CD4-positive, alpha-beta T cell (primary cell): ENCODE results near the gene DNLZ. TPM values are rescaled to one million over a fixed set of nuclear protein-coding genes. Genes with fewer than 3 reads are reported as not detected.

Experiments
- ATAC-seq: fragments of 200-7000 bp; cut with Tn5 transposase; one replicate; pipeline ENCODE4 v1.10.0; 2022; ENCODE audit warnings: mild to moderate bottlenecking; ENCODE audit not compliant: poor library complexity
- CTCF ChIA-PET: fragments of 350-600 bp; sonication (Branson Sonifier 250); formaldehyde crosslinking; loops from one replicate; lab custom pipeline; 2021; ENCODE audit warnings: antibody characterized with exemption, inconsistent platforms; lab: Charles Lee
- POLR2A ChIA-PET: fragments of 350-600 bp; sonication (Branson Sonifier 250); formaldehyde crosslinking; loops from one replicate; lab custom pipeline; 2021; ENCODE audit warnings: antibody characterized with exemption, inconsistent platforms; lab: Charles Lee
- DNase-seq, 14 experiments: peaks; one replicate each; pipeline ENCODE4 v3.0.0-alpha.2; 2013 to 2020; ENCODE audit warnings: mixed read lengths in 2 of 14
- H3K27ac ChIP-seq, 2 donors: one replicate each; pipeline versions ENCODE4 v1.5.1 to v1.7.0; 2013; ENCODE audit warnings: low read length in 2 of 2, low read depth in 1 of 2, mild to moderate bottlenecking in 1 of 2
- H3K27me3 ChIP-seq, 2 experiments: 1 replicate in 1 of 2; 2 replicates in 1 of 2; pipeline versions ENCODE4 v1.6.1 to v1.7.0; 2013; ENCODE audit warnings: low read length in 2 of 2, control low read depth in 1 of 2, mild to moderate bottlenecking in 1 of 2, moderate library complexity in 1 of 2; ENCODE audit not compliant: insufficient read depth in 2 of 2, control insufficient read depth in 1 of 2
- H3K36me3 ChIP-seq: one replicate; pipeline ENCODE4 v1.6.1; 2013; ENCODE audit warnings: low read length, control low read depth; ENCODE audit not compliant: insufficient read depth
- H3K4me1 ChIP-seq: one replicate; pipeline ENCODE4 v1.6.1; 2013; ENCODE audit warnings: low read length, control low read depth; ENCODE audit not compliant: insufficient read depth
- H3K4me3 ChIP-seq: one replicate; pipeline ENCODE4 v1.5.1; 2013; ENCODE audit warnings: mild to moderate bottlenecking, low read length, moderate library complexity
- H3K9me3 ChIP-seq, 2 experiments: 1 replicate in 1 of 2; 2 replicates in 1 of 2; pipeline versions ENCODE4 v1.6.1 to v1.7.0; 2013; ENCODE audit warnings: low read length in 2 of 2, mild to moderate bottlenecking in 2 of 2, control low read depth in 1 of 2, moderate library complexity in 1 of 2; ENCODE audit not compliant: control insufficient read depth in 1 of 2, insufficient read depth in 1 of 2
- H3K27ac Mint-ChIP-seq: one replicate; pipeline ENCODE4 v1.8.0; 2020; ENCODE audit warnings: mixed read lengths
- H3K27me3 Mint-ChIP-seq: one replicate; pipeline ENCODE4 v1.8.0; 2021; ENCODE audit warnings: mixed read lengths
- H3K36me3 Mint-ChIP-seq: one replicate; pipeline ENCODE4 v1.8.0; 2021; ENCODE audit warnings: low read depth, mixed read lengths
- H3K4me1 Mint-ChIP-seq: one replicate; pipeline ENCODE4 v1.8.0; 2021; ENCODE audit warnings: low read depth, mixed read lengths
- H3K4me3 Mint-ChIP-seq: one replicate; pipeline ENCODE4 v1.8.0; 2020; ENCODE audit warnings: mild to moderate bottlenecking, mixed read lengths
- H3K9me3 Mint-ChIP-seq: one replicate; pipeline ENCODE4 v1.8.0; 2020; ENCODE audit warnings: mixed read lengths
- CTCF ChIP-seq: fragments of 200-600 bp; IDR thresholded peaks from one replicate; pipeline ENCODE4 v1.8.0; 2022; ENCODE audit warnings: antibody characterized with exemption, mild to moderate bottlenecking
- intact Hi-C, 2 experiments: fragments of 100-400 bp; cut with DNase I in 1 of 2; cut with micrococcal nuclease in 1 of 2; formaldehyde crosslinking; loops; one replicate each; pipeline versions ENCODE4 v1.15.1 to v1.9.0; 2023 to 2025; cut with DNase I, micrococcal nuclease
- total RNA-seq, 174 experiments: library from RNA in 2 of 174; stranded (reverse) in 2 of 174; gene quantifications; one replicate each; pipeline ENCODE4 v1.2.3 and lab custom pipeline; 2021 to 2026

DNLZ gene
- total RNA-seq, 2 experiments from 2014 or later: 15.4 to 17.0 TPM

GRCh38 chr9:136355616-136356557 lies 7.7 kb downstream of the DNLZ start:
- Mint-ChIP-seq H3K4me3 (no peak overlapping the region), H3K4me1 (no peaks in the 10 kb centered on the region), H3K27me3 (no peaks in the 10 kb centered on the region), H3K9me3 (no peaks in the 10 kb centered on the region), H3K36me3 (no peaks in the 10 kb centered on the region), H3K27ac (no peak overlapping the region)
- Histone ChIP-seq H3K36me3 (peaks cover 5% of the 10 kb centered on the region), H3K4me1 (no peaks in the 10 kb centered on the region), H3K27ac (no peak overlapping the region), H3K27me3 (no peaks in the 10 kb centered on the region), H3K4me3 (no peak overlapping the region), H3K9me3 (no peaks in the 10 kb centered on the region)
- POLR2A ChIA-PET: no interaction called here
- CTCF ChIA-PET: no interaction called here
- ATAC-seq (no peak), DNase-seq (no peak)
- intact Hi-C loops: no loop called here
- no peak for TF ChIP-seq CTCF

GRCh38 chr9:136354592-136355085 lies 8.9 kb downstream of the DNLZ start:
- no peak overlapping the region for H3K4me3 Mint-ChIP-seq
- H3K36me3 ChIP-seq: no peaks in the 10 kb centered on the region
- intact Hi-C loops: no loop called here
- no peaks in the 10 kb centered on the region for H3K4me1 Mint-ChIP-seq
- H3K27me3 Mint-ChIP-seq: no peaks in the 10 kb centered on the region
- H3K9me3 ChIP-seq: no peaks in the 10 kb centered on the region
- ChIA-PET CTCF (no interaction called here), POLR2A (no interaction called here)
- H3K4me1 ChIP-seq: no peaks in the 10 kb centered on the region
- no peak overlapping the region for H3K4me3 ChIP-seq
- no peaks in the 10 kb centered on the region for H3K36me3 Mint-ChIP-seq
- no peak for TF ChIP-seq CTCF
- H3K9me3 Mint-ChIP-seq: no peaks in the 10 kb centered on the region
- no peak overlapping the region for H3K27ac ChIP-seq
- ATAC-seq: no peak
- no peak for DNase-seq
- no peaks in the 10 kb centered on the region for H3K27me3 ChIP-seq
- H3K27ac Mint-ChIP-seq: no peak overlapping the region

DNA sequence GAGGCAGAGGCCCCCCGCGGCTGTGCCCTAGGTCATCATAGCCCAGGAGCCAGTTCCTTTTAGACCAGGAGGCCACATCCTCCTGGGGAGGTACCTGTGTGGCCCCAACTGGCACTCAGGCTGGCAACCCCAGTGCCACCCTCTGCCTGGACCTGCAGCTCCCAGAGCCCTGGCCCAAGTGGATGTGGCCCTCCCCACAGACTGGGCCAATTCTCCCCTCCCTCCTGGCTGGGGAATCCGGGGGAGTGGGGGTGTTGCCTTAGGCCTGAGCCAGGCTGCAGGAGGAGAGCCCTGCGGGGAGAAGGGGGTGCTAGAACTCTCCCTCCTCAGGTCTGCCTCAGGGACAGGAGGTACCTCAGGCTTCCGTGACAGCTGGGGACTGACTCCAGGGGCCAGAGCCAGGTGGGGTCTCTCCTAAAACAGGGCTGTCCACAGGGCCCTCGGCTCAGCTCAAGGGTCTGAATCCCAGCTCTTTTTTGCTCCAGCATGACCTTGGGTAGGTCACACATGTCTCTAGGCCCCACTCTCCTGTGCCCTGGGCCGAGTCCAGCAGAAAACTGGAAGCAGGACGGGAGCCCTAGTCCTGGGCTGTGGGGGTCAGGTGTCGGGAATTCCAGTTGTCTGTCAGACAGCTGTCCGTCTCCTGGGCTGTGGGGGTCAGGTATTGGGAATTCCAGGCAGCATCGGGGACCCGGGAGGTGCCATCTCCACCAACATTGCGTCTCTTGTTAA lies 9.6 kb downstream of the DNLZ start:
- POLR2A ChIA-PET: interaction anchor here (0.9 kb wide), 1 partner anchor 10 kb away, joined by 3 read pairs; the partner anchor contains the start of gene DNLZ
- CTCF ChIA-PET: no interaction called here
- no peak for ATAC-seq
- no peaks in the 10 kb centered on the region for H3K9me3 ChIP-seq
- Mint-ChIP-seq H3K4me3 (no peak overlapping the region), H3K36me3 (no peaks in the 10 kb centered on the region), H3K4me1 (no peaks in the 10 kb centered on the region), H3K9me3 (no peaks in the 10 kb centered on the region), H3K27ac (no peak overlapping the region), H3K27me3 (no peaks in the 10 kb centered on the region)
- TF ChIP-seq CTCF: no peak
- no peaks in the 10 kb centered on the region for H3K4me1 ChIP-seq
- intact Hi-C loops: no loop called here
- H3K36me3 ChIP-seq: no peaks in the 10 kb centered on the region
- H3K4me3 ChIP-seq: no peak overlapping the region
- DNase-seq: no peak
- H3K27me3 ChIP-seq: no peaks in the 10 kb centered on the region
- H3K27ac ChIP-seq: no peak overlapping the region
